K562 (cell line): Measurements from ENCODE around the gene ZC3H18. TPM values are rescaled to one million over a fixed set of nuclear protein-coding genes. Genes with fewer than 3 reads are reported as not detected.

Source experiments
- CREM ChIP-seq: IDR thresholded peaks from 2 replicates; pipeline ENCODE4 v1.6.1; 2014; ENCODE audit warnings: antibody characterized with exemption, low read depth
- DEAF1 ChIP-seq: fragments of 450-650 bp; formaldehyde crosslinking; IDR thresholded peaks from 2 replicates; pipeline ENCODE4 v1.4.0; 2020; ENCODE audit warnings: mild to moderate bottlenecking, moderate library complexity
- GABPB1 ChIP-seq: sonication (generic); formaldehyde crosslinking; IDR thresholded peaks from 2 replicates; pipeline ENCODE4 v1.8.0; 2022; ENCODE audit warnings: mild to moderate bottlenecking, missing genetic modification reagents
- KDM1A ChIP-seq, 2 experiments: fragments of 450-650 bp; IDR thresholded peaks; 2 replicates each; pipeline ENCODE4 v1.6.1; 2016; ENCODE audit warnings: mild to moderate bottlenecking in 2 of 2
- KDM4B ChIP-seq, 2 experiments: fragments of 450-650 bp in 1 of 2; sonication (generic) in 1 of 2; IDR thresholded peaks; 2 replicates each; pipeline ENCODE4 v1.6.1; 2016 to 2017; ENCODE audit warnings: borderline replicate concordance in 2 of 2, antibody characterized with exemption in 1 of 2, low read depth in 1 of 2, mild to moderate bottlenecking in 1 of 2
- KLF10 ChIP-seq: fragments of 250-450 bp; sonication (Bioruptor Pico); IDR thresholded peaks from 2 replicates; pipeline ENCODE4 v1.6.1; 2021; ENCODE audit warnings: matching md5 sums
- PCBP1 ChIP-seq: fragments of 200-400 bp; formaldehyde crosslinking; IDR thresholded peaks from 2 replicates; pipeline ENCODE4 v1.6.1; 2018; ENCODE audit warnings: mild to moderate bottlenecking, low read depth, low read length; ENCODE audit not compliant: poor library complexity, severe bottlenecking
- RAD21 ChIP-seq, 2 experiments: fragments of 250-450 bp in 1 of 2; fragments of 450-650 bp in 1 of 2; sonication (Bioruptor Pico) in 1 of 2; formaldehyde crosslinking in 1 of 2; IDR thresholded peaks in 1 of 2; conservative IDR thresholded peaks in 1 of 2; 2 replicates each; pipeline versions ENCODE4 v1.4.0 to v1.8.0; 2020 to 2022; ENCODE audit warnings: mild to moderate bottlenecking in 2 of 2, moderate library complexity in 1 of 2
- SMARCC2 ChIP-seq: fragments of 450-650 bp; IDR thresholded peaks from 2 replicates; pipeline ENCODE4 v1.6.1; 2017; ENCODE audit warnings: antibody characterized with exemption, moderate library complexity, mild to moderate bottlenecking, low read depth
- SMC3 ChIP-seq: conservative IDR thresholded peaks from 2 replicates; pipeline ENCODE4 v1.6.1; 2011; ENCODE audit warnings: low read depth, low read length, improper control_type of control experiment; ENCODE audit not compliant: insufficient read depth
- TEAD1 ChIP-seq, 2 experiments: fragments of 450-650 bp in 1 of 2; sonication (generic) in 1 of 2; formaldehyde crosslinking; IDR thresholded peaks; 2 replicates each; pipeline versions ENCODE4 v1.4.0 to v1.8.0; 2020 to 2022; ENCODE audit warnings: mild to moderate bottlenecking in 2 of 2, missing genetic modification reagents in 1 of 2
- USF1 ChIP-seq: sonication (generic); formaldehyde crosslinking; IDR thresholded peaks from 2 replicates; pipeline ENCODE4 v1.9.0; 2022; ENCODE audit warnings: mild to moderate bottlenecking, missing genetic modification reagents
- ZNF24 ChIP-seq: fragments of 450-650 bp; IDR thresholded peaks from 2 replicates; pipeline ENCODE4 v1.6.1; 2016
- polyA plus RNA-seq, 8 experiments: library from polyadenylated mRNA; depleted of rRNA in 4 of 8; stranded (reverse) in 5 of 8; unstranded in 3 of 8; fragments of >200 nt; fragmentation: Nextera tagmentation in 2 of 8; fragmentation: Illumina TruSeq in 1 of 8; extraction: Ambion mirVana in 2 of 8; extraction: Trizol in 1 of 8; gene quantifications; 2 replicates each; pipeline versions ENCODE4 v1.2.1 to v1.2.3, GENCODE V29; 2011 to 2014; ENCODE audit warnings: inconsistent platforms in 1 of 8, missing spikeins in 1 of 8
- total RNA-seq, 7 experiments: library from RNA; depleted of rRNA in 6 of 7; stranded (reverse); fragments of >200 nt in 6 of 7; fragmentation: Illumina TruSeq in 2 of 7; extraction: Trizol in 2 of 7; gene quantifications; 2 replicates each; pipeline versions ENCODE4 v1.2.1 to v1.2.3, GENCODE V29; 2011 to 2021; ENCODE audit warnings: low replicate concordance in 1 of 7
- TF ChIP-seq, protein P1 (sequence below): fragments of 200-800 bp; sonication (Bioruptor generic); IDR thresholded peaks from 2 replicates; pipeline ENCODE4 v1.6.1; 2017; ENCODE audit warnings: missing genetic modification characterization, missing compliant biosample characterization
- TF ChIP-seq, protein P2 (sequence below), 3 experiments: fragments of 200-800 bp in 1 of 3; sonication (Bioruptor generic) in 1 of 3; sonication (generic) in 1 of 3; formaldehyde crosslinking in 1 of 3; IDR thresholded peaks; 2 replicates each; pipeline versions ENCODE4 v1.6.1 to v1.8.0; 2016 to 2022; ENCODE audit warnings: mild to moderate bottlenecking in 2 of 3, missing compliant biosample characterization in 2 of 3, missing genetic modification characterization in 2 of 3, missing genetic modification reagents in 1 of 3
- TF ChIP-seq, protein P3 (sequence below): fragments of 450-650 bp; IDR thresholded peaks from 2 replicates; pipeline ENCODE4 v1.6.1; 2016

Gene ZC3H18
- total and polyA plus RNA-seq, 9 of the 15 experiments (the other 6 are each of a cell fraction or from before 2014, with no cell fraction given) = 1.7 to 88.7 (median 26.9) TPM

- TF ChIP-seq, protein P1, sequence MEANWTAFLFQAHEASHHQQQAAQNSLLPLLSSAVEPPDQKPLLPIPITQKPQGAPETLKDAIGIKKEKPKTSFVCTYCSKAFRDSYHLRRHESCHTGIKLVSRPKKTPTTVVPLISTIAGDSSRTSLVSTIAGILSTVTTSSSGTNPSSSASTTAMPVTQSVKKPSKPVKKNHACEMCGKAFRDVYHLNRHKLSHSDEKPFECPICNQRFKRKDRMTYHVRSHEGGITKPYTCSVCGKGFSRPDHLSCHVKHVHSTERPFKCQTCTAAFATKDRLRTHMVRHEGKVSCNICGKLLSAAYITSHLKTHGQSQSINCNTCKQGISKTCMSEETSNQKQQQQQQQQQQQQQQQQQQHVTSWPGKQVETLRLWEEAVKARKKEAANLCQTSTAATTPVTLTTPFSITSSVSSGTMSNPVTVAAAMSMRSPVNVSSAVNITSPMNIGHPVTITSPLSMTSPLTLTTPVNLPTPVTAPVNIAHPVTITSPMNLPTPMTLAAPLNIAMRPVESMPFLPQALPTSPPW (CRISPR knock-in tag) = peak; percentile 96
- 0 out of 2 replicates have a peak, but pooled peaks have one; percentile 10 for TF ChIP-seq KLF10 (CRISPR knock-in tag)
- TF ChIP-seq RAD21 (CRISPR knock-in tag; conservative IDR thresholded peaks at IDR 0.05 in 1 of 2, IDR thresholded peaks at IDR 0.05 in 1 of 2) = peak; percentile 71 to 86
- TF ChIP-seq KDM4B (IDR thresholded peaks at IDR 0.05; ENCODE audit: borderline replicate concordance in 2 of 2, low read depth in 1 of 2) = 0 out of 4 replicates have a peak, but pooled peaks of 1 of the 2 experiments have one; percentile 59
- TF ChIP-seq DEAF1 (CRISPR knock-in tag) = peak; percentile 76
- TF ChIP-seq TEAD1 (CRISPR knock-in tag; IDR thresholded peaks at IDR 0.05) = peak in 1 of 2 experiments; percentile 22; a peak in 1 of 4 replicates
- peak; percentile 28; the same call in 1 of the 2 replicates for TF ChIP-seq USF1
- TF ChIP-seq ZNF24 = peak; percentile 95
- TF ChIP-seq, protein P2, sequence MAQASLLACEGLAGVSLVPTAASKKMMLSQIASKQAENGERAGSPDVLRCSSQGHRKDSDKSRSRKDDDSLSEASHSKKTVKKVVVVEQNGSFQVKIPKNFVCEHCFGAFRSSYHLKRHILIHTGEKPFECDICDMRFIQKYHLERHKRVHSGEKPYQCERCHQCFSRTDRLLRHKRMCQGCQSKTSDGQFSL (CRISPR knock-in tag; IDR thresholded peaks at IDR 0.05) = peak; percentile 98
- TF ChIP-seq, protein P2 (tag; IDR thresholded peaks at IDR 0.05) = peak in 1 of 2 experiments; percentile 98; a peak in 2 of 4 replicates
- peak; percentile 43; the same call in 1 of the 2 replicates for TF ChIP-seq GABPB1
- no peak for TF ChIP-seq SMARCC2
- TF ChIP-seq, protein P3, sequence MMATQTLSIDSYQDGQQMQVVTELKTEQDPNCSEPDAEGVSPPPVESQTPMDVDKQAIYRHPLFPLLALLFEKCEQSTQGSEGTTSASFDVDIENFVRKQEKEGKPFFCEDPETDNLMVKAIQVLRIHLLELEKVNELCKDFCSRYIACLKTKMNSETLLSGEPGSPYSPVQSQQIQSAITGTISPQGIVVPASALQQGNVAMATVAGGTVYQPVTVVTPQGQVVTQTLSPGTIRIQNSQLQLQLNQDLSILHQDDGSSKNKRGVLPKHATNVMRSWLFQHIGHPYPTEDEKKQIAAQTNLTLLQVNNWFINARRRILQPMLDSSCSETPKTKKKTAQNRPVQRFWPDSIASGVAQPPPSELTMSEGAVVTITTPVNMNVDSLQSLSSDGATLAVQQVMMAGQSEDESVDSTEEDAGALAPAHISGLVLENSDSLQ = 0 out of 2 replicates have a peak, but pooled peaks have one; percentile 8
- peak in 1 of 2 experiments; percentile 51; a peak in 1 of 4 replicates for TF ChIP-seq KDM1A (IDR thresholded peaks at IDR 0.05)
- TF ChIP-seq PCBP1 = peak; percentile 85
- TF ChIP-seq CREM = 0 out of 2 replicates have a peak, but pooled peaks have one; percentile 6
- TF ChIP-seq SMC3 = peak; percentile 90
These were observed 8.5 kb upstream of the ZC3H18 start (continued) for GRCh38 chr16:88561485-88562359.
